Smooth muscle cell (in vitro differentiated cells): ENCODE results near the gene TMEM100. TPM values are rescaled to one million over a fixed set of nuclear protein-coding genes. Genes with fewer than 3 reads are reported as not detected.

Experiments
- DNase-seq: peaks from one replicate; lab custom pipeline; 2025; ENCODE audit not compliant: unreplicated experiment; lab: John Stamatoyannopoulos, UW
- H2AFZ ChIP-seq: fragments of 200-600 bp; sonication (generic); 2 replicates; pipeline ENCODE4 v1.6.0; 2016; ENCODE audit warnings: antibody characterized with exemption, low read depth, mild to moderate bottlenecking
- H3F3A ChIP-seq: fragments of 200-600 bp; sonication (generic); 2 replicates; pipeline ENCODE4 v1.6.0; 2017; ENCODE audit warnings: antibody characterized with exemption, low read depth
- H3K27ac ChIP-seq: fragments of 200-600 bp; sonication (generic); 2 replicates; pipeline ENCODE4 v1.5.1; 2016; ENCODE audit warnings: low read depth, mild to moderate bottlenecking
- H3K27me3 ChIP-seq: fragments of 200-600 bp; sonication (generic); 2 replicates; pipeline ENCODE4 v1.6.1; 2016; ENCODE audit warnings: low read depth, mild to moderate bottlenecking
- H3K36me3 ChIP-seq: fragments of 200-600 bp; sonication (generic); 2 replicates; pipeline ENCODE4 v1.5.1; 2016; ENCODE audit warnings: low read depth
- H3K4me1 ChIP-seq: fragments of 200-600 bp; sonication (generic); 2 replicates; pipeline ENCODE4 v1.5.1; 2016; ENCODE audit warnings: low read depth
- H3K4me2 ChIP-seq: fragments of 200-600 bp; sonication (generic); 2 replicates; pipeline ENCODE4 v1.6.0; 2016; ENCODE audit warnings: mild to moderate bottlenecking
- H3K4me3 ChIP-seq: fragments of 200-600 bp; sonication (generic); 2 replicates; pipeline ENCODE4 v1.5.1; 2016; ENCODE audit warnings: mild to moderate bottlenecking
- H3K79me2 ChIP-seq: fragments of 200-600 bp; sonication (generic); 2 replicates; pipeline ENCODE4 v1.6.0; 2016; ENCODE audit warnings: low read depth, mild to moderate bottlenecking
- H3K9ac ChIP-seq: fragments of 200-600 bp; sonication (generic); 2 replicates; pipeline ENCODE4 v1.6.0; 2016; ENCODE audit warnings: low read depth
- H3K9me3 ChIP-seq: fragments of 200-600 bp; sonication (generic); replicated peaks from 2 replicates; pipeline ENCODE4 v1.5.1; 2016; ENCODE audit warnings: low read depth
- H4K20me1 ChIP-seq: fragments of 200-600 bp; sonication (generic); 2 replicates; pipeline ENCODE4 v1.6.0; 2016; ENCODE audit warnings: low read depth
- CTCF ChIP-seq: fragments of 200-600 bp; sonication (generic); IDR thresholded peaks from 2 replicates; pipeline ENCODE4 v1.5.1; 2017; ENCODE audit warnings: borderline replicate concordance, mild to moderate bottlenecking, antibody characterized with exemption; ENCODE audit not compliant: insufficient read depth, poor library complexity, severe bottlenecking
- WGBS: methylation state at CpG from one replicate; pipeline ENCODE4 v1.1.7; 2016; ENCODE audit warnings: low lambda C conversion rate; 5-methylcytosine and 5-hydroxymethylcytosine counted together
- polyA plus RNA-seq: library from polyadenylated mRNA; unstranded; fragments of >200 nt; fragmentation: Nextera tagmentation; extraction: Ambion mirVana; gene quantifications from 2 replicates; pipeline ENCODE4 v1.2.1, GENCODE V29; 2016
- total RNA-seq: library from RNA; depleted of rRNA; stranded (reverse); fragments of >200 nt; gene quantifications from 2 replicates; pipeline ENCODE4 v1.2.3, GENCODE V29; 2014

Gene TMEM100
- total and polyA plus RNA-seq, 2 experiments from 2014 or later = 1.9 to 2.9 TPM

- H3K4me2 ChIP-seq = no peak overlapping the region
- no peaks in the 10 kb centered on the region for H3K79me2 ChIP-seq
- H3K4me1 ChIP-seq = peaks cover 7% of the 10 kb centered on the region
- no peaks in the 10 kb centered on the region for H3K36me3 ChIP-seq
- H3K27ac ChIP-seq = no peak overlapping the region
- H3K9ac ChIP-seq = no peak overlapping the region
- H3F3A ChIP-seq = peaks cover 21% of the 10 kb centered on the region
- H3K27me3 ChIP-seq = no peaks in the 10 kb centered on the region
- no peak for DNase-seq
- H4K20me1 ChIP-seq = no peaks in the 10 kb centered on the region
- no peak overlapping the region for H2AFZ ChIP-seq
- no peaks in the 10 kb centered on the region for H3K9me3 ChIP-seq
- no peak overlapping the region for H3K4me3 ChIP-seq
- no peak for TF ChIP-seq CTCF
Measured at GRCh38 chr17:55691666-55692065, 31.0 kb downstream of the TMEM100 start.

- 46% methylated on average over 2 of the region's 2 CpGs for WGBS
Measured at GRCh38 chr17:55690105-55690508, 32.6 kb downstream of the TMEM100 start.

GRCh38 chr17:55689672-55690071 lies 33.0 kb downstream of the TMEM100 start:
- 87% methylated on average over 4 of the region's 4 CpGs for WGBS
- no peaks in the 10 kb centered on the region for H3K9me3 ChIP-seq
- peaks cover 7% of the 10 kb centered on the region for H3K4me1 ChIP-seq
- H3F3A ChIP-seq = peaks cover 21% of the 10 kb centered on the region
- no peaks in the 10 kb centered on the region for H4K20me1 ChIP-seq
- no peak overlapping the region for H3K4me2 ChIP-seq
- TF ChIP-seq CTCF = no peak
- no peaks in the 10 kb centered on the region for H3K36me3 ChIP-seq
- H3K27me3 ChIP-seq = no peaks in the 10 kb centered on the region
- no peak overlapping the region for H2AFZ ChIP-seq
- DNase-seq = no peak
- H3K4me3 ChIP-seq = no peak overlapping the region
- no peaks in the 10 kb centered on the region for H3K79me2 ChIP-seq
- H3K9ac ChIP-seq = no peak overlapping the region
- H3K27ac ChIP-seq = no peak overlapping the region

More at GRCh38 chr17:55690105-55690508, 32.6 kb downstream of the TMEM100 start:
- Histone ChIP-seq H3K79me2 (no peaks in the 10 kb centered on the region), H3K36me3 (no peaks in the 10 kb centered on the region), H3K27ac (no peak overlapping the region), H3F3A (peaks cover 21% of the 10 kb centered on the region), H3K9me3 (no peaks in the 10 kb centered on the region), H3K4me3 (no peak overlapping the region), H2AFZ (no peak overlapping the region), H3K9ac (no peak overlapping the region), H3K4me2 (no peak overlapping the region), H3K4me1 (peaks cover 7% of the 10 kb centered on the region), H3K27me3 (no peaks in the 10 kb centered on the region), H4K20me1 (no peaks in the 10 kb centered on the region)
- no peak for DNase-seq
- no peak for TF ChIP-seq CTCF

GRCh38 chr17:55688057-55688456 lies 34.6 kb downstream of the TMEM100 start:
- H3K79me2 ChIP-seq = no peaks in the 10 kb centered on the region
- no peak overlapping the region for H3K9ac ChIP-seq
- TF ChIP-seq CTCF = no peak
- no peak overlapping the region for H3K4me2 ChIP-seq
- H3K4me1 ChIP-seq = peaks cover 7% of the 10 kb centered on the region
- no peak overlapping the region for H3K4me3 ChIP-seq
- no peaks in the 10 kb centered on the region for H4K20me1 ChIP-seq
- H3F3A ChIP-seq = peaks cover 9% of the 10 kb centered on the region
- no peaks in the 10 kb centered on the region for H3K9me3 ChIP-seq
- H3K36me3 ChIP-seq = no peaks in the 10 kb centered on the region
- 76% methylated on average over 3 of the region's 3 CpGs for WGBS
- no peak overlapping the region for H2AFZ ChIP-seq
- no peaks in the 10 kb centered on the region for H3K27me3 ChIP-seq
- DNase-seq = no peak
- no peak overlapping the region for H3K27ac ChIP-seq
